HG03432 (cell line): Measurements from ENCODE around the gene S1PR4.
"Not testable (repeated sequence)": the region's sequence is repeated elsewhere in the genome, so short reads cannot be mapped to it uniquely, and the experiment has no call there.

ENCODE experiments used
- ATAC-seq: cut with Tn5 transposase; IDR thresholded peaks from one replicate; pipeline ENCODE4 v1.9.1; 2021; ENCODE audit warnings: mild to moderate bottlenecking, moderate library complexity; ENCODE audit not compliant: unreplicated experiment

S1PR4 gene

DNA sequence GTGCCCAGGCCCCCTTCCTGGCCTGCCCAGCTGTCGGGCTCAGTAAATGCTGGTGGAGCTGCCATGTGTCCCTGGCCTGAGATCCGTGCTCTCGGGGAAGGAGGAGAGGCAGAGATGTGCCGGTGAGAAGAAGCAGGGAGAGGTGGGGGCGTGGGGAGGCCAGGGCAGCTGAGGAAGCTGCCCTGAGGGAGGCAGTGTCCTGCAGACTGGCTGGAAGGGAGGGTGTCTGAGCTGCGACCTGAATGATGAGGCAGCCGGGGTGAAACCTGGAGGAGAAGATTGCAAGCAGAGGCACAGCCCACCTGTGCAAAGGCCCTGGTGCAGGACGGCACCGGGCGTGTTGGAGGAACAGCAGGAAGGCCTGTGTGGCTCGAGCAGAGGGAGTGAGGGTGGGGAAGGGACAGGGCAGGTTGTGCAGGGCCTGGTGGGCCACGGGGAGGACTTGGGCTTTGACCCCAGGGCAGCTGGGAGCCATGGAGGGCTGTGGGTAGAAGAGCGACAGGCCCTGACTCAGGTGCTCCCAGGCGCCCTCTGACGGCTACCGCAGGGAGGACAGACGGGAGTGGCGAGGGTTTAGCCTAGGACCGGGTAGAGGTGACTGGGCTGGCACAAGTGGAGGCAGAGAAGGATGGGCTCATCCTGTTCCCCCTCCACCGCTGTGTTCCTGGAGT lies 31.9 kb downstream of the S1PR4 start:
- ATAC-seq = no peak

DNA sequence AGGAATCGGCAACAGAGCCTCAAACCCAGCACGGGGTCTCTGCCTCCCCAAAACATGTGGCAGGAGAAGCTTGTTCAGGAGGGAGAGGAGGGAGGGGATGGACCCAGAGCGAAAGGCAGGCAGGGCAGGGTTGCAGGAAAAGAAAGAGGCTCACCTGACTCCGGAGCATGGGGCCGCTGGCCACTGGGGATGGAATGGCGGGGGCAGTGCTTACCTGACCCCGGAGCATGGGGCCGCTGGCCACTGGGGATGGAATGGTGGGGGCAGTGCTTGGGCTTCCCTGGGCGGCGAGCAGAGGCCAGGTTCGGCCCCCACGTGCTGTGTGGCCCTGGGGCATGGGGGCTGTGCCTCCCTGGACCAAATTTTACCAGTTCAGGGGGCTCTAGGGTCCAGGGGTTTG lies 32.6 kb downstream of the S1PR4 start:
- no peak for ATAC-seq

DNA sequence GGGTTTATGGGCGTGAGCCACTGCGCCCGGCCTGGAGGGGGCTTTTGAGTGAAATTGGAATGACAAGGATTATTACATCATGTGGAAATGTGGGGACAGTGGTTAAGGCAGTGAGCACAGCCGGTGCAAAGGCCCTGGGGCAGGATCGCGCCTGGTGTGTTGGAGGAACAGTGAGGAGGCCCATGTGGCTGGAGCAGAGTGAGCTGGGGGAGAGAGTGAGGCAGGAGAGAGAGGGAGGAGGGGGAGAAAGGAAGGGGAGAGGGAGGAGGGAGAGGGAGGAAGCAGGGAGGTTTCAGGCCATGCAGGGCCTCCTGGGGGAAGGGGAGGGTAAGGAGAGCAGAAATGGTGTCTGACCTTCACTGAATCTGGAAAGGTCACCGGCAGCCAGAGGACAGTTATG lies 34.6 kb downstream of the S1PR4 start:
- no peak for ATAC-seq

DNA sequence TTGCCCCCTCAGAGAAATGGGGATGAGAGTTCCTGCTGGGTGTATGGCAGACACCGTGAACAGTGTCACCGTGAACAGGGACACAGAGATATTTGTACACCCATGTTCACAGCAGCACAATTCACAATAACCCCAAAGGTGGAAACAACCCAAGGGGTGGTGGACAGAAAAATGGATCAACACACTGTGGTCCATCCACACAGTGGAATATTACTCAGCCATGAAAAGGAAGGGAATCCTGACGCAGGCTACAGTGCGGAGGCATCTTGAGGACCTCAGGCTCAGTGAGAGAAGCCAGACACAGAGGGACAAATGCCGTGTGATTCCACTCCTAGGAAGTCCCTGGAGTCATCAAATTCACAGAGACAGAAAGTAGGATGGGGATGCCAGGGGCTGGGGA lies 38.3 kb downstream of the S1PR4 start:
- no peak for ATAC-seq

DNA sequence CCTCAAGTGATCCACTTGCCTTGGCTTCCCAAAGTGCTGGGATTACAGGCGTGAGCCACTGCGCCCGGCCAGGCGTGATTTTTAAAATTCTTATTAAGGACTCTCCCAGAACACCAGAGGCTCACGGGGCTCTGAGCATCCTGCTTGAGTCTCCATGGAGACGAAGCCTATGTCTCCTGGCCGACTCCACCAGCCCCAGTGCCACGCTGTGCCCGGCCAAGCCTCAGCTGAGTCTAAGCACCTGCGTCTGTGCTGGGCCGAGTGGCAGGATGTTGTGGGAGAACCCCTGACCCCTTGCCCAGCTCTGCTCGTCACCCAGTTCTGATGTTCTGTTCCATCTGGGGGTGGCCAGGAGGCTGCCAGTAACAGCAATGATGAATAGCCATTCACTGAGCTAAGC lies 42.0 kb downstream of the S1PR4 start:
- ATAC-seq = no peak

DNA sequence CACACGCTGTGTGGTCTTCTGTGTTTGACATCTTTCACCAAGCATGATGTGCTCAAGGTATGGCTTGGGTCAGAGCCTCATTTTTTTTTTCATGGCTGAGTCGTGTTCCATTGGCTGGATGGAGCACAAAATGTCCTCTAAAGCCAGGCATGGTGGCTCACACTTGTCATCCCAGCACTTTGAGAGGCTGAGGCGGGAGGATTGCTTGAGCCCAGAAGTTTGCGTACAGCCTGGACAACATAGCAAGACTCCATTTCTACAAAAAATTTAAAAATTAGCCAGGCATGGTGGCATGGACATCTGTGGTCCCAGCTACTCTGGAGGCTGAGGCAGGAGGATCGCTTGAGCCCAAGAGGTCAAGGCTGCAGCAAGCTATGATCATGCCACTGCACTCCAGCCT lies 43.0 kb downstream of the S1PR4 start:
- ATAC-seq = not testable (repeated sequence)

DNA sequence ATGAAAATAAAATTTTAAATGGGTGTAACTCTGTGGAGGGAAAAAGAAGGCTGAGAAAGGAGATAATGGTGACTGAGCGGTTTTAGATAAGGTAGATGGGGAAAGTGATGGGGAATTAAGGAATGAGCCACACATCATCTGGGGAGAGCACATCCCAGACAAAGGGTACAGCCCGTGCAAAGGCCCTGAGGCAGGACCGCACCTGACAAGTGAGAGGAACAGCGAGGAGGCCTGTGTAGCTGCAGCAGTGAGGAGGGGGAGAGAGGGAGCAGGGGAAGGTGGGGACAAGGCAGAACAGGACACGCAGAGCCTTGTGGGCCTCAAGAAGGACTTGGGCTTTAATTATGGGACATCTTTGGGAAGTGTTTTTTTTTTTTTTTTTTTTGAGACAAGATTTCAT lies 44.1 kb downstream of the S1PR4 start:
- ATAC-seq = no peak

DNA sequence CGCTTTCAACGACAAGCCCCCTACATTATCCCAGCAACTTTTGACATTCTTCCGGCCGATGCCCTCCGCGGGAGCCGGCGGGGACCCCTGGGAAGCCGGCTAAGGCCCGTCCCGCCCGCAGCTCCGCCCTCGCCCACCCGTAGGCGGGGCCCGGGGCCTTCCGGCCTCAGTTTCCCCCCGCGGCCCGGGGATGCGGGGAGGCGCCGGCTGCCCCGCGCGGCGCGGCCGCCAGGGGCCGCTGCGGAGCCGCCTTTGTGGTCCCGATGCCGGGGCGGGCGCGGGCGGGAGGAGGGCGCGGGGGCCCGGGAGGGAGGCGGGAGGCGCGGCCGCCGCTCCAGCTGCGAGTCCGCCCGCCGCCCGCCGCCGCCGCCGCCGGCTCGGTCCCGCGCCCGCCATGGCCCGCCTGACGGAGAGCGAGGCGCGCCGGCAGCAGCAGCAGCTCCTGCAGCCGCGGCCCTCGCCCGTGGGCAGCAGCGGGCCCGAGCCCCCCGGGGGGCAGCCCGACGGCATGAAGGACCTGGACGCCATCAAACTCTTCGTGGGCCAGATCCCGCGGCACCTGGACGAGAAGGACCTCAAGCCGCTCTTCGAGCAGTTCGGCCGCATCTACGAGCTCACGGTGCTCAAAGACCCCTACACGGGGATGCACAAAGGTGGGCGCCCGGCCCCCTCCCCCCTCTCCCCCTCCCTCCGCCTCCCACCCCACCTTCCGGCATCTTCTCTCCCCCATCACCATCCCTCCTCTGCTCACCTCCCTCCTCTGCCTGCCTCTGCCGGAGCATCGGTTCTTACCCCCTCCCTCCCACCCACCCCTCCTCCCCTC lies 46.0 kb downstream of the S1PR4 start, which contains the start of gene CELF5:
Gene CELF5 (plus strand): TSS at position 316 of the 823 bp plus-strand sequence. CDS start 79 bp downstream, at position 395.
- no peak for ATAC-seq

DNA sequence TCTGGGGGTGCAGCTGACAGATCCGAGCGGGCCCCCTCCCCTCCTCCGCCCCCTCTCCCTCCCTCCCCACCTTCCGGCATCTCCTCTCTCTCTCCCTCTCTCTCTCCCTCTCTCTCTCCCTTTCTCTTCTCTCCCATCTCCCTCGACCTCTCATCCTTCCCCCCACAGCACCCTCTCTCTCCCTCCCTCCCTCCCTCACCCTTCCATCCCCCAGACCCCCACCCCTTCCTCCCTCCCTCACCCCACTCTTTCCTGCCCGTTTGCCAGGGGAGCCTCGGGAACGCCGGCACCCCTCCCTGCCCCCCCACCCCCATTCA lies 46.6 kb downstream of the S1PR4 start:
- ATAC-seq = no peak

DNA sequence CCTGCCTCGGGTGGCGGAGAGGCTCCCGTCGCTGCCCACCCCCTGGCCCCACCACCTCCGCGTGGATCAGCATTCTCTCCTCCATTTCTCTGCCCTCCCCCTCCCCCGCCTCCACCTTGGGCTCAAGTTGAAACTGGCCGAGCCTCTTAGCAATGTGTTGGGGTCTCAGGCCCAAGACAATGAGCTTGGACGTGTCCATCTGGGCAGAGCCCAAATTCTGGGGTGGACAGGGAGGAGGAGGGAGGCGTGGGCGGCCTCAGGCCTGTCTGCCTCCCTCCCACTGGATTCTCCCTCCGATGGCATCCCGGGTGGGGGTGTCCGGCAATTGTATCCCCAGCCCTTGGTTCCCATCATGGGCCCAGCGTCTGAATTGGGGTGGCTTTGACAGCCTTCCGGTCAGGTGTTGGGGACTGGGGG lies 47.1 kb downstream of the S1PR4 start:
- no peak for ATAC-seq

DNA sequence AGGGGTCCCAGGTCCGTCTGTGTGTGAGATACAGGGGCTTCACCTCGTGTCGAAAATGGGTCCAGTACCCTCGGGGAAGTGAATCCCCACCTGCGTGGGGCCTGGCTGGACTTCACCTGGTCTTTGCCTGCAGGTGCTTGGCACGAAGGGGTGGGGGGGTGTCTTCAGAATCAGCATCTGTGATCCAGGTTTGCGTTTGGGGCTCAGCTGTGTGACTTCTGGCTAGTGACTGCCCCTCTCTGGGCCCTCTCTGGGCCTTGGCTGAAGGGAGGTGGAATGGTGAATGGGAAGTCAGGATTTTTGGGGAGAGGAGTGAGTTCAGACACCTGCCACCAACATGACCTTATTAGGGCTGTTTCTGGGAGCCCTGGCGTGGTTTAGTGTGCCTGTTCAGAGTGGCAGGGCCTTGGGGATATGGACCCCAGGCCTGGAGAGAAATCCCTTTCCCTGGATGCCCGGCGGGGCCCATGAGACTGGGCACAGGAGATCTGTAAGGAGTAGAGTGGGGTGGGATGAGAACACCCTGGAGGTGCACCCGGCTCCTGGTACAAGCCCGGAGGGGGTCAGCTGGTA lies 48.6 kb downstream of the S1PR4 start:
- ATAC-seq = no peak

DNA sequence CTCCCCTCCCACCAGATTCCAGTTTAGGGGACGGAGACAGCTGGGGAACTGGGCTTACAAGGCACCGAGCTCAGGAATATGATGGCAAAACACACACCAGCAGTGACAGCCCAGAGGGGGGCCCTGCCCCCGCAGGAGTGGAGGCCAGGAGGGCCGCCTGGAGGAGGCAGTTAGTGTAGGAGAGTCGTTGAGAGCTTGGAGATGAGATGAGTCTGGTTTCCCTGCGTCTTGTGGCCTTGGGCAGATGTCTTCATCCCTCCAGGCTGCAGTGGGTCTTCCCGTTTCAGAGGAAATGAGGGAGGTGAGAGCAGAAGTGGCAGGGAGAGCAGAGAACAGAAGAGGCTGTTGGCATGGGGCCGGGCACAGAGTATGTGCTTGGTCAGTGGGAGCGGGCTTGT lies 50.8 kb downstream of the S1PR4 start:
- no peak for ATAC-seq
